ENCODE measurements around the gene ARHGAP32. TPM values are rescaled to one million over a fixed set of nuclear protein-coding genes. Genes with fewer than 3 reads are reported as not detected.

The ARHGAP32 gene
- total and polyA plus RNA-seq, 2 experiments from 2014 or later = 9.9 to 17.3 TPM

DNA sequence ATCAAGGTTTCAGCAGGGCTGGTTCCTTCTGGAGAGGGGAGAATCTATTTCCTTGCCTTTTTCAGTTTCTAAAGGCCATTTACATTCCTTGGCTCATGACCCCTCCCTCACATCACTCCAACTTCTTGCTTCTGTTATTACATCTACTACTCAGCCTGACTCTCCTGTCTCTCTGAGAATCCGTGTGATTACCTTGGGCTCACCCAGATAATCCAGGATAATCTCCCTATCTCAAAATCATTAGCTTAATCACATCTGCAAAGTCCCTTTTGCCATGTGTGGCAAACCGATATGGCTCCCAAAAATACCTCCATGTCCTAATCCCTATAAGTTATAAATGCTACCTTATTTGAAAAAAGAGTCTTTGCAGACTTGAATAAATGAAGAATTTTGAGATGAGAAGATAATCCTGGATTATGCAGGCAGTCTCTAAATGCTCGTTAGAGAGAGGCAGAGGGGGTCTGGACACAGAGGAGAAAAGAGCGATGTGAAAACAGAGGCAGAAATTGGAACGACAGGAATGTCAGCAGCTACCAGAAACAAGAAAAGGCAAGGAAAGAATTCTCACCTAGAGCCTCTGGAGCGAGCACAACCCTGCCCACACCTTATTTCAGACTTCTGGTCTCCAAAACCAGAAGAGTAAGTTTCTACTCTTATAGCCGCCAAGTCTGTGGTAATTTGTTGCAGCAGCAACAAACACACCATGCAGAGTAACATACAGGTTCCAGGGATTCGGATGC, 23.6 kb upstream of the ARHGAP32 start:
- Histone ChIP-seq H2AFZ (no peak overlapping the region), H3K36me3 (replicated peaks; ENCODE audit: insufficient read depth, low read depth) (no peaks in the 10 kb centered on the region), H3K27me3 (no peaks in the 10 kb centered on the region), H3K9me2 (replicated peaks; ENCODE audit: insufficient read depth) (no peaks in the 10 kb centered on the region), H3K79me2 (peaks cover 88% of the 10 kb centered on the region), H4K20me1 (ENCODE audit: insufficient read depth, poor library complexity, severe bottlenecking) (no peaks in the 10 kb centered on the region), H3K4me1 (ENCODE audit: insufficient read depth) (no peaks in the 10 kb centered on the region), H3K27ac (no peak overlapping the region), H3K4me2 (no peak overlapping the region), H3K4me3 (no peak overlapping the region), H3K9me3 (ENCODE audit: low read depth) (no peaks in the 10 kb centered on the region)
- no peak for DNase-seq (ENCODE audit: low spot score)
- 45% methylated on average over 8 of the region's 8 CpGs for WGBS (ENCODE audit: low lambda C conversion rate, missing lambda C conversion rate)
- no peak for TF ChIP-seq EZH2 (IDR thresholded peaks at IDR 0.05; ENCODE audit: borderline replicate concordance)
- TF ChIP-seq, protein P1, sequence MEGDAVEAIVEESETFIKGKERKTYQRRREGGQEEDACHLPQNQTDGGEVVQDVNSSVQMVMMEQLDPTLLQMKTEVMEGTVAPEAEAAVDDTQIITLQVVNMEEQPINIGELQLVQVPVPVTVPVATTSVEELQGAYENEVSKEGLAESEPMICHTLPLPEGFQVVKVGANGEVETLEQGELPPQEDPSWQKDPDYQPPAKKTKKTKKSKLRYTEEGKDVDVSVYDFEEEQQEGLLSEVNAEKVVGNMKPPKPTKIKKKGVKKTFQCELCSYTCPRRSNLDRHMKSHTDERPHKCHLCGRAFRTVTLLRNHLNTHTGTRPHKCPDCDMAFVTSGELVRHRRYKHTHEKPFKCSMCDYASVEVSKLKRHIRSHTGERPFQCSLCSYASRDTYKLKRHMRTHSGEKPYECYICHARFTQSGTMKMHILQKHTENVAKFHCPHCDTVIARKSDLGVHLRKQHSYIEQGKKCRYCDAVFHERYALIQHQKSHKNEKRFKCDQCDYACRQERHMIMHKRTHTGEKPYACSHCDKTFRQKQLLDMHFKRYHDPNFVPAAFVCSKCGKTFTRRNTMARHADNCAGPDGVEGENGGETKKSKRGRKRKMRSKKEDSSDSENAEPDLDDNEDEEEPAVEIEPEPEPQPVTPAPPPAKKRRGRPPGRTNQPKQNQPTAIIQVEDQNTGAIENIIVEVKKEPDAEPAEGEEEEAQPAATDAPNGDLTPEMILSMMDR (IDR thresholded peaks at IDR 0.05; ENCODE audit: poor library complexity) = no peak

DNA sequence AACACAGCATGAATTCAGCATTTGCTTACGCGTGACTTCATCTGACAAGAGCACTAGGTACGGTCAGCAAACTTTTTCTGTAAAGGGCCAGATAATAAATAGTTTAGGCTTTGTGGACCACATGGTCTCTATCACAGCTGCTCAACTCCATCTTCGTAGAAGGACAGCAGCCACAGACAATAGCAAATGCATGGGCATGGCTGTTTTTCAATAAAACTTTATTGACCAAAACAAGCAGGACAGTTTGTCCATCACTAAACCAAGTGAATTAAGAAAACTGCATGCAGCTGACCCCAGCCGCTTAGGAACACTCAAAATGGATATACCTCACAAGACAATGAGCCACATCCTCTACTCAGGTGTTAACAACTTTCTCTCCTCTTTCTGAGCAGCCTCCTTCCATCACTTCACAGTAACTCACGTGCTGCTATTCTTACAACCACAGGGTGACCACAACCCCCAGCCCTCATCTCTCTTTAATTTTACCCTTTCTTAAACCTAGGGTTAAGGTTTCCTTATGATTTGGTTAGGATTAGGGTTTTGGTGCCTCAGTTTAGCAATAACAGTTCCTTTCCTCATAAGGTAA, 22.7 kb upstream of the ARHGAP32 start:
- Histone ChIP-seq H3K36me3 (replicated peaks; ENCODE audit: insufficient read depth, low read depth) (no peaks in the 10 kb centered on the region), H4K20me1 (ENCODE audit: insufficient read depth, poor library complexity, severe bottlenecking) (no peaks in the 10 kb centered on the region), H3K27ac (no peak overlapping the region), H2AFZ (no peak overlapping the region), H3K27me3 (no peaks in the 10 kb centered on the region), H3K9me2 (replicated peaks; ENCODE audit: insufficient read depth) (no peaks in the 10 kb centered on the region), H3K79me2 (peaks cover 79% of the 10 kb centered on the region), H3K4me1 (ENCODE audit: insufficient read depth) (no peaks in the 10 kb centered on the region), H3K4me3 (no peak overlapping the region), H3K9me3 (ENCODE audit: low read depth) (no peaks in the 10 kb centered on the region), H3K4me2 (no peak overlapping the region)
- no peak for TF ChIP-seq EZH2phosphoT487 (IDR thresholded peaks at IDR 0.05; ENCODE audit: low read depth, severe bottlenecking, unreplicated experiment)
- TF ChIP-seq EZH2 (IDR thresholded peaks at IDR 0.05; ENCODE audit: borderline replicate concordance) = no peak
- TF ChIP-seq, protein P1 (IDR thresholded peaks at IDR 0.05; ENCODE audit: poor library complexity) = no peak
- no peak for DNase-seq (ENCODE audit: low spot score)
- WGBS (ENCODE audit: low lambda C conversion rate, missing lambda C conversion rate) = 100% methylated on average over 6 of the region's 6 CpGs

DNA sequence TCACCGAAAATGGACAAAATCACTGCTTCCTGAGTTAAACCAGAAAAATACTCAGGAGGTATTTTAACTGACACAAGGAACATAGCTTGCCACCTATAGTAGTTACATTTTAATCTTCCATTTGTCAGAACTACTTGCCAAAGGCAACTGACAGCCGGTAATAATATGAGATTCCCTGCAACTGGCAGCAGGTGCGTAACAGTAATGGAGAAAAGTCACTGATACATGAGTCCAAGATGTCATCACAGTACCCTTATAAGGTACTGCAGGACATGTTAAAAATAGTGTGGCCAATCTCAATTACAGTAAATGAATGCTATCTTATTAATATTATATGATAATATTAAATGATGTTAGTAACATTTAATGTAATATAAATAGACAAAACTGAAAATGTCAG, 21.1 kb upstream of the ARHGAP32 start:
- no peaks in the 10 kb centered on the region for H3K36me3 ChIP-seq (replicated peaks; ENCODE audit: insufficient read depth, low read depth)
- H3K9me2 ChIP-seq (replicated peaks; ENCODE audit: insufficient read depth) = no peaks in the 10 kb centered on the region
- no peak for DNase-seq (ENCODE audit: low spot score)
- no peak overlapping the region for H3K4me2 ChIP-seq
- no peaks in the 10 kb centered on the region for H3K9me3 ChIP-seq (ENCODE audit: low read depth)
- H3K79me2 ChIP-seq = peaks cover 71% of the 10 kb centered on the region
- no peak overlapping the region for H3K27ac ChIP-seq
- no peaks in the 10 kb centered on the region for H3K4me1 ChIP-seq (ENCODE audit: insufficient read depth)
- no peaks in the 10 kb centered on the region for H4K20me1 ChIP-seq (ENCODE audit: insufficient read depth, poor library complexity, severe bottlenecking)
- 90% methylated on average over 3 of the region's 3 CpGs for WGBS (ENCODE audit: low lambda C conversion rate, missing lambda C conversion rate)
- no peak overlapping the region for H2AFZ ChIP-seq
- no peak for TF ChIP-seq EZH2 (IDR thresholded peaks at IDR 0.05; ENCODE audit: borderline replicate concordance)
- TF ChIP-seq, protein P1 (IDR thresholded peaks at IDR 0.05; ENCODE audit: poor library complexity) = no peak
- TF ChIP-seq EZH2phosphoT487 (IDR thresholded peaks at IDR 0.05; ENCODE audit: low read depth, severe bottlenecking, unreplicated experiment) = no peak
- no peak overlapping the region for H3K4me3 ChIP-seq
- no peaks in the 10 kb centered on the region for H3K27me3 ChIP-seq

Measured in hepatocyte (in vitro differentiated cells).